ENCODE measurements around the gene CYB561D1.
A peak's percentile ranks its signal among the peaks of the same experiment; 100 is the strongest.

Gene CYB561D1

GRCh38 chr1:109531380-109531779, 37.5 kb downstream of the CYB561D1 start:
- DNase-seq, result no peak

GRCh38 chr1:109531826-109532364, 38.0 kb downstream of the CYB561D1 start:
- DNase-seq, result no peak

- DNase-seq, result peak; percentile 87 to 92
Measured at GRCh38 chr1:109532365-109533136, 38.7 kb downstream of the CYB561D1 start.

GRCh38 chr1:109534307-109534858, 40.5 kb downstream of the CYB561D1 start:
- DNase-seq, result no peak

- DNase-seq, result no peak
Measured at GRCh38 chr1:109535481-109535880, 41.6 kb downstream of the CYB561D1 start.

GRCh38 chr1:109535971-109536491, 42.1 kb downstream of the CYB561D1 start:
- DNase-seq, result no peak

DNA sequence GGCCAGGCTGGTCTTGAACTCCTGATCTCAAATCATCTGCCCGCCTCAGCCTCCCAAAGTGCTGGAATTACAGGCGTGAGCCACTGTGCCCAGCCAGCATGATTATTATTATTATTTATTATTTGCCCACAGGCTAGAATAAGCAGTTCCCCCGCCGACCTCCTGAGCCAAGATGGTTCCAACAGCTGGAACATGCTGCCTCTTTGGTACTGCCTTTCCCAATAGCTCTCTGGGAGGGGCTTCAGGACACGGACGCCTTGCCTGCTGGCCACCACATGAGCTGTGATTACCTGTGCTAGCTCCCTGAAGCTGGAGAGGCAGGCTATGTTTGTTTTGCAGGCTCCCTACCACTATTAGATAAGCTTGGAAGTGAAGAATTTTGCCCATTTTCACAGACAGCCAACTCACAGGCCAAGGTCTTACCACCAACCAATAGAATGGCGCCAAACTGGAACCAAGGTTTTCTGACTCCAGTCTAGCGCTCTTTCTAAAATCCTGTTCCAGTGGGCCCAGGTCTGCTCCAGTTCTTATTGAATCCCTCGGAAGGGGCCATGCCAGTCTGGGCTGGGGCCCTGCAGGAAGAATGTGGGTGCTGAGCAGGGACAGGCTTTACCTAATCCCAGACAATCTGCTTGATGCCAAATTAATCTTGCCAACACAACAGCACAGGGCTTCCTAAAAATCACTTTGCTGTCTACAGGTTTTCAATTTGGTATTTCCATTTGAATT, 43.7 kb downstream of the CYB561D1 start:
- DNase-seq, result no peak

DNA sequence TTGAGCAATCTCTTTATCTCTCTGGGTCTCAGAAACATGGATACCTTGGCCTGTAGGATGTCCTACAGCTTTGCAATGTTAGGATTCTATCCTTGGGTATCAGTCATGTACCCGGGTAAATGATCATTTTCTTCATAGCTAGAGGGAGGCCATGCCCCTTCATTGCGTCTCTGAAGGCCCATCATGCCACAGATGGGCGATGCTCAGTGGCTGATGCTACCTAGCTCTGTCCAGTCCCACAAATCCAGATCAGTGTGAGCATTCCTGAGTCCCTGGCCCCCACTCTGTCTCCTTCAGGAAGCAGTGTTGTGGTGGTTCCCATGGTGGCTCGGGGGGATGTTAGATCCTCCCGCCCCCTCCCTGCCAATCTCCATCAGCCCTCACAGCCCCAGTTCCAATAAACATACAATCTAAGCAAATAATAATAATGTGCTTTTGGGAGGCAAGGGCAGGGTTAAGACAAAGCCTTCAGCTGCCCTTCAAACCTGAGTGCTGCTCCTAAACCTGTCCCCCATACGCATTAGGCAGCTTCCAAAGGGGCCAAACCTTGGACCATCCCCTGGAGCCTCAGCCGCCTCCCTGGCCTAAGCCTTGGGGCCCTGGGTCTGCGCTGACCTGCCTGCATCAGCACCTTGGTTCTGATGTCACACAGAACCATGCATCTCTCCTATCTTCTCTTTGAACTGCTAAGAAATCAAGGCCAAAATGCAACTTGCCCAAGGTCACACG, 45.1 kb downstream of the CYB561D1 start:
- no peak for DNase-seq

DNA sequence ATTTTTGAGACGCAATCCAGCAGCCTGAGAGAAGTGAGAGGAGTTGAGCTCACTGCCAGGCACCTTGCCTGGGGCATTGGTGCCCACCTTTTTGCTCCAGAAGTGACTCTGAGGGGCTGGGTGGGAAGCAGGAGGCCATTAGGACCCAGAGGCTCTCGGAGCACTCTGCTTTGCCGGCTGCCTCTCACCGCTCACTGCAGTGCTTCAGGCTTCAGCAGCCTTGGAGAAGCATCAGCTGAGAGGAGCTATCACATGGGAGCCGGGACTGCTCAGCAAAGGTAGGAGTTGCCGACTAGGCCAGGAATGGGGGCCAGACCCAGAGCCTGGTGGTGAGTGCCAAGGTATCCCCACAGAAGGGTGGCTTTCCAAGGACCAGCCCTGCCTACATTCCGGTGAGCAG, 45.8 kb downstream of the CYB561D1 start, which contains the start of gene GPR61:
Gene GPR61, plus strand, starts transcription at position 197 of the 400 bp plus-strand sequence. CDS start 3,151 bp downstream, outside the sequence.
- no peak for DNase-seq

DNA sequence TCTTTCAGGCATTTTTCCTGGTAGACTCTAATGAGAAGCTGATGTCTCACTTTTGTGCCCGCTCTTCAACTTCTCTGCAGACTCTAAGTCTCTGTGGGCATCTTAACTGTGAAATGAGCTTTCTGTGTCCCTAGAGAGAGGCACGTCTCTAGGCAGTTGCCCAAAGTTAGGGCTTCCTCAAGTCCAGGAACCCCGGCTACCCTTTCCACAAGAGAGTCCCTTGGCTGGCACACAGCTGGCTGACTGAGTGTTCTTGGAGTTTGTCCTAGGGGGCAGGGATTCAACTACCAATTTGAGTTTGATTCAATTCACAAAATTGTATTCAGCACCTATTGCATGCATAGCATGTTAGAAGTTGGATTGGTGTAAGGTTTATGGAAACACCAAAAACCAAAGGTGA, 47.2 kb downstream of the CYB561D1 start:
- no peak for DNase-seq

DNA sequence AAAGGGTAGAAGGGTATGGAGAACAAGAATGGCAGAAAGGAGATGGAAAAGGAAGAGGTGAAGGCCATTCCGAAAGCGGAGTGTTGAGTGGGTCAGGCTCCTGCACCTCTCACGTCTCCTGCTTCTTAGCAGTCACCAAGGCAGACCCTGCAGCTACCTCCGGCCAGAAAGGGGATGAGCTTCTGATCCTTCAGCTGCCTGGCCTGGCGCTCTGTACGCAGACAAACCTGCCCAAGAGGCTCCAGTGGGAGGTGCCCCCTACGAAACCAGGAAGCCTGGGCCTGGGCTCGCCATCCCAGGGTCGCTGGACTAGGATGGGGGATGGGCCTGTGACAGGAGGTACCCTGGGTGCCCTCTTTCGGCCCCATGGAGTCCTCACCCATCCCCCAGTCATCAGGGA, 48.8 kb downstream of the CYB561D1 start:
- no peak for DNase-seq

DNA sequence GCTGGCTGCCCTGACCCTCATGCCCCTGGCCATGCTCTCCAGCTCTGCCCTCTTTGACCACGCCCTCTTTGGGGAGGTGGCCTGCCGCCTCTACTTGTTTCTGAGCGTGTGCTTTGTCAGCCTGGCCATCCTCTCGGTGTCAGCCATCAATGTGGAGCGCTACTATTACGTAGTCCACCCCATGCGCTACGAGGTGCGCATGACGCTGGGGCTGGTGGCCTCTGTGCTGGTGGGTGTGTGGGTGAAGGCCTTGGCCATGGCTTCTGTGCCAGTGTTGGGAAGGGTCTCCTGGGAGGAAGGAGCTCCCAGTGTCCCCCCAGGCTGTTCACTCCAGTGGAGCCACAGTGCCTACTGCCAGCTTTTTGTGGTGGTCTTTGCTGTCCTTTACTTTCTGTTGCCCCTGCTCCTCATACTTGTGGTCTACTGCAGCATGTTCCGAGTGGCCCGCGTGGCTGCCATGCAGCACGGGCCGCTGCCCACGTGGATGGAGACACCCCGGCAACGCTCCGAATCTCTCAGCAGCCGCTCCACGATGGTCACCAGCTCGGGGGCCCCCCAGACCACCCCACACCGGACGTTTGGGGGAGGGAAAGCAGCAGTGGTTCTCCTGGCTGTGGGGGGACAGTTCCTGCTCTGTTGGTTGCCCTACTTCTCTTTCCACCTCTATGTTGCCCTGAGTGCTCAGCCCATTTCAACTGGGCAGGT, 49.5 kb downstream of the CYB561D1 start:
- no peak for DNase-seq

- no peak for DNase-seq
Measured at GRCh38 chr1:109543988-109544735, 50.3 kb downstream of the CYB561D1 start.

DNA sequence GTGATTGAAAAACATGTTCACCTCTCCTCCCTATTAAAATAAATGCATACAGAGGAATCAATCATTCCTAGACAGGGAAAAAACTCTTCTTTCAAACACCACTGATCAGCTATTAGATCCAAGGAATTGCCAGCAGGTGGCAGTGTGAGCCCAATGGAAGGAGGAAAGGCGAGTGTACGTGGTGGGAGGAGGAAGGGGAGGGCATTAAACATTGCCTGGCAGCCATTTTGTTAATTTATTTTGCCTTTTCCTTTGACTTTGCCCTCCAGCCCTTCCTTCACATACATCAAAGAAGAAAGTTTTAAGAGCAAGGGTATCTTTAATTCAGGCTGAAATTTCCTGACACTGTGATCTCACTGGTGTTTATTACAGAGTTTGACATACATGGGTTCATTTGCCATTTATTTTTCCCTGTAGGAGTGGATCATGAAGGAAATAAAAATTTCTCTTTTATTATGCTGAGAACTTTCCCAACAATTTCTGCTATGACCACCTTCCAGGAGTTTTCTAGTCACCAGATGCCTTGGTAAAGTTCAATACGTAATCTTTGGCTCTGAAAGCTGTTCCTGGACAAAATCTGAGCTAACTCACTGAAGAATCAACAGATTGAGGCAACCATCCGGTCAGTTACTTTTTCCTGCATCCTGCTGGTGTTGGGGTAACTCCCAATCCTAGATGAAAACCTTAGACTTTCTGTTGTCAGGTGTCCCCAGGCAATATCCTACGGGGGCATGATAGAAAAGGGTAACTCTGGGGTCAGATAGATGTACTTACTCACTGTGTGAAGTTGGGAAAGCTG, 52.6 kb downstream of the CYB561D1 start:
- peak; percentile 86 to 94 for DNase-seq

GRCh38 chr1:109547463-109548320, 53.8 kb downstream of the CYB561D1 start:
- peak; percentile 12 to 17 for DNase-seq

- DNase-seq, result peak; percentile 91 to 93
Measured at GRCh38 chr1:109548321-109549267, 54.7 kb downstream of the CYB561D1 start, which contains the start of gene GNAI3. Gene GNAI3, plus strand, starts transcription at chr1:109548615. Its CDS starts 106 bp downstream, at chr1:109548721.

Measured in activated CD4-positive, alpha-beta T cell treated with anti-CD3 and anti-CD28 coated beads for 4 hours (primary cell).